ENCODE data around the gene AP3S2.

DNA sequence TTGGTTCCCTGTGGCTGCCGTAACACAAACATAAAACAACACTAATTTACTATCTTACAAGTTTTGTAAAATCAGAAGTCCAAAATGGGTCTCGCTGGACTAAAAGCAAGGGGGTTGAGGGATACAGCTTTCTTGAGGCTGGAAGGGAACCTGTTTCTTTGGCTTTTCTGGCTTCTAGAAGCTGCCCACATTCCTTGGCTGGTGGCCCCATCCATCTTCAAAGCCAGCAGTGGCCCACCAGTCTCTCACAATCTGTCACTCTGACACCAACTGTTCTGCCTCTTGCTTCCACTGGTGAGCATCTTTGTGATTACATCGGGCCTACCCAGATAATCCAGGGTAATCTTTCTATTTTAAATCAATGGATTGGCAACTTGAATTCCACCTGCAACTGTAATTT lies 78.0 kb downstream of the AP3S2 start:
- TF ChIP-seq, protein P1, sequence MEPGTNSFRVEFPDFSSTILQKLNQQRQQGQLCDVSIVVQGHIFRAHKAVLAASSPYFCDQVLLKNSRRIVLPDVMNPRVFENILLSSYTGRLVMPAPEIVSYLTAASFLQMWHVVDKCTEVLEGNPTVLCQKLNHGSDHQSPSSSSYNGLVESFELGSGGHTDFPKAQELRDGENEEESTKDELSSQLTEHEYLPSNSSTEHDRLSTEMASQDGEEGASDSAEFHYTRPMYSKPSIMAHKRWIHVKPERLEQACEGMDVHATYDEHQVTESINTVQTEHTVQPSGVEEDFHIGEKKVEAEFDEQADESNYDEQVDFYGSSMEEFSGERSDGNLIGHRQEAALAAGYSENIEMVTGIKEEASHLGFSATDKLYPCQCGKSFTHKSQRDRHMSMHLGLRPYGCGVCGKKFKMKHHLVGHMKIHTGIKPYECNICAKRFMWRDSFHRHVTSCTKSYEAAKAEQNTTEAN (CRISPR knock-in tag; IDR thresholded peaks at IDR 0.05) = no peak
- TF ChIP-seq, protein P2, sequence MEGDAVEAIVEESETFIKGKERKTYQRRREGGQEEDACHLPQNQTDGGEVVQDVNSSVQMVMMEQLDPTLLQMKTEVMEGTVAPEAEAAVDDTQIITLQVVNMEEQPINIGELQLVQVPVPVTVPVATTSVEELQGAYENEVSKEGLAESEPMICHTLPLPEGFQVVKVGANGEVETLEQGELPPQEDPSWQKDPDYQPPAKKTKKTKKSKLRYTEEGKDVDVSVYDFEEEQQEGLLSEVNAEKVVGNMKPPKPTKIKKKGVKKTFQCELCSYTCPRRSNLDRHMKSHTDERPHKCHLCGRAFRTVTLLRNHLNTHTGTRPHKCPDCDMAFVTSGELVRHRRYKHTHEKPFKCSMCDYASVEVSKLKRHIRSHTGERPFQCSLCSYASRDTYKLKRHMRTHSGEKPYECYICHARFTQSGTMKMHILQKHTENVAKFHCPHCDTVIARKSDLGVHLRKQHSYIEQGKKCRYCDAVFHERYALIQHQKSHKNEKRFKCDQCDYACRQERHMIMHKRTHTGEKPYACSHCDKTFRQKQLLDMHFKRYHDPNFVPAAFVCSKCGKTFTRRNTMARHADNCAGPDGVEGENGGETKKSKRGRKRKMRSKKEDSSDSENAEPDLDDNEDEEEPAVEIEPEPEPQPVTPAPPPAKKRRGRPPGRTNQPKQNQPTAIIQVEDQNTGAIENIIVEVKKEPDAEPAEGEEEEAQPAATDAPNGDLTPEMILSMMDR (IDR thresholded peaks at IDR 0.05) = no peak
- TF ChIP-seq MYBL2 (CRISPR knock-in tag; IDR thresholded peaks at IDR 0.05) (no peak), GABPB1 (CRISPR knock-in tag; IDR thresholded peaks at IDR 0.05) (no peak)
- TF ChIP-seq, protein P3, sequence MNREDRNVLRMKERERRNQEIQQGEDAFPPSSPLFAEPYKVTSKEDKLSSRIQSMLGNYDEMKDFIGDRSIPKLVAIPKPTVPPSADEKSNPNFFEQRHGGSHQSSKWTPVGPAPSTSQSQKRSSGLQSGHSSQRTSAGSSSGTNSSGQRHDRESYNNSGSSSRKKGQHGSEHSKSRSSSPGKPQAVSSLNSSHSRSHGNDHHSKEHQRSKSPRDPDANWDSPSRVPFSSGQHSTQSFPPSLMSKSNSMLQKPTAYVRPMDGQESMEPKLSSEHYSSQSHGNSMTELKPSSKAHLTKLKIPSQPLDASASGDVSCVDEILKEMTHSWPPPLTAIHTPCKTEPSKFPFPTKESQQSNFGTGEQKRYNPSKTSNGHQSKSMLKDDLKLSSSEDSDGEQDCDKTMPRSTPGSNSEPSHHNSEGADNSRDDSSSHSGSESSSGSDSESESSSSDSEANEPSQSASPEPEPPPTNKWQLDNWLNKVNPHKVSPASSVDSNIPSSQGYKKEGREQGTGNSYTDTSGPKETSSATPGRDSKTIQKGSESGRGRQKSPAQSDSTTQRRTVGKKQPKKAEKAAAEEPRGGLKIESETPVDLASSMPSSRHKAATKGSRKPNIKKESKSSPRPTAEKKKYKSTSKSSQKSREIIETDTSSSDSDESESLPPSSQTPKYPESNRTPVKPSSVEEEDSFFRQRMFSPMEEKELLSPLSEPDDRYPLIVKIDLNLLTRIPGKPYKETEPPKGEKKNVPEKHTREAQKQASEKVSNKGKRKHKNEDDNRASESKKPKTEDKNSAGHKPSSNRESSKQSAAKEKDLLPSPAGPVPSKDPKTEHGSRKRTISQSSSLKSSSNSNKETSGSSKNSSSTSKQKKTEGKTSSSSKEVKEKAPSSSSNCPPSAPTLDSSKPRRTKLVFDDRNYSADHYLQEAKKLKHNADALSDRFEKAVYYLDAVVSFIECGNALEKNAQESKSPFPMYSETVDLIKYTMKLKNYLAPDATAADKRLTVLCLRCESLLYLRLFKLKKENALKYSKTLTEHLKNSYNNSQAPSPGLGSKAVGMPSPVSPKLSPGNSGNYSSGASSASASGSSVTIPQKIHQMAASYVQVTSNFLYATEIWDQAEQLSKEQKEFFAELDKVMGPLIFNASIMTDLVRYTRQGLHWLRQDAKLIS (CRISPR knock-in tag; IDR thresholded peaks at IDR 0.05; ENCODE audit: borderline replicate concordance) = no peak
